Activated T-cell treated with anti-CD3 and anti-CD28 coated beads for 4 hours (primary cell): ENCODE data around the gene SIGLEC12.
"Not testable (repeated sequence)": the region's sequence is repeated elsewhere in the genome, so short reads cannot be mapped to it uniquely, and the experiment has no call there.

Experiments used
- DNase-seq: peaks from one replicate; pipeline ENCODE4 v3.0.0-alpha.2; 2020

Gene SIGLEC12

GRCh38 chr19:51479531-51480331 lies 21.9 kb downstream of the SIGLEC12 start:
- DNase-seq = no peak

GRCh38 chr19:51478381-51479234 lies 23.0 kb downstream of the SIGLEC12 start, which contains the start of gene CEACAM18:
TSS of gene CEACAM18 (plus strand) at chr19:51478539.
- DNase-seq = no peak

GRCh38 chr19:51477344-51477743 lies 24.3 kb downstream of the SIGLEC12 start:
- DNase-seq = no peak

GRCh38 chr19:51476164-51476563 lies 25.4 kb downstream of the SIGLEC12 start:
- DNase-seq = no peak

GRCh38 chr19:51473009-51473707 lies 28.4 kb downstream of the SIGLEC12 start:
- peak; percentile 96 for DNase-seq

DNA sequence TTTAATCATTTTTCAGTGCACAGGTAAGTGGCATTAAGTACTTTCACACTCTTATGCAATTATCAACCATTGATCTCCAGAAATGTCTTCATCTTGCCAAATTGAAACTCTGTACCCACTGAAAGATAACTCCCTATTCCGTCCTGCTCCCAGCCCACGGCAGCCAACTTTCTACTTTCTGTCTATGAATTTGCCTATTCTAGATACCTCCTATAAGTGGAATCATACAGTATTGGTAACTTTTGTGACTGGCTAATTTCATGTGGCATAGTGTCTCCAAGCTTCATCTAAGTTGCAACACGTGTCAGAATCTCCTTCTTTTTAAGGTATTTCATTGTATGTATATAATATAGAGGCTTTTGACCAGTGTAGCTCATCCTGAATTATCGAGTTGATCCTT lies 29.0 kb downstream of the SIGLEC12 start:
- no peak for DNase-seq

DNA sequence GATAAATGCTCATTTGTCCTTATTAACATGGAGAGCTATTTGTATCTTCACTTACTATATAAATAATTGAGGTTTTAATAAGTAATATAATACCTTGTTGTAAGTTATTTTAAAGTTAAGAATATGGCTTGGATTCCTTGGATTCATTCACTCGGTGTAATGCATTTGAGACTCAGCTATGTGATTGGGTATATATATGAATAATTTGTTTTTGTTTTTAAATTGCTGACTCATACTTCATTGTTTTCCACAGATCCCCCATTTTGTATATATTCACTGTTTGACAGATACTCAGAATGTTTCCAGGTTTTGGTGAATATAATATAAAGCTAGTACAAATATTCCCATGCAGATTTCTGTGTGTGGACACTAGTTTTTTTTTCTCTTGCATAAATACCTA lies 30.1 kb downstream of the SIGLEC12 start:
- no peak for DNase-seq

DNA sequence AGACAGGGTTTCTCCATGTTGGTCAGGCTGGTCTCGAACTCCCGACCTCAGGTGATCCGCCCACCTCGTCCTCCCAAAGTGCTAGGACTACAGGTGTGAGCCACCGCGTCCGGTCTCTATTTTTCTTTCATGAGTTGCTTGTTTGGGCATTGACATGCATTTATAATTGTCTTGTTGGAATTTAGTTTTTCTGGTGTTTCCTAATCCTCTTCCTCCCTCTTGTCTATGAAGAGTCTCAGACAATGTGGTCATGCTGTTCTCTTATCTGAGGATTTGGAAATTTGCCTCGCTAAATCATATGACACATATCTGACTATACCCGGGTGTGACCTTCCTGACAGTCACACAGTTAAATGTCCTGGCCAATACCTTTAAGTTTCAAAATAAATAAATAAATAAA lies 30.6 kb downstream of the SIGLEC12 start:
- DNase-seq = no peak

GRCh38 chr19:51469629-51470028 lies 32.0 kb downstream of the SIGLEC12 start:
- no peak for DNase-seq

- DNase-seq = no peak
Observed at GRCh38 chr19:51469162-51469561, 32.4 kb downstream of the SIGLEC12 start.

- no peak for DNase-seq
Observed at GRCh38 chr19:51468545-51468920, 33.1 kb downstream of the SIGLEC12 start.

GRCh38 chr19:51467864-51468544 lies 33.6 kb downstream of the SIGLEC12 start:
- DNase-seq = no peak

GRCh38 chr19:51466723-51467122 lies 34.9 kb downstream of the SIGLEC12 start:
- DNase-seq = no peak

DNA sequence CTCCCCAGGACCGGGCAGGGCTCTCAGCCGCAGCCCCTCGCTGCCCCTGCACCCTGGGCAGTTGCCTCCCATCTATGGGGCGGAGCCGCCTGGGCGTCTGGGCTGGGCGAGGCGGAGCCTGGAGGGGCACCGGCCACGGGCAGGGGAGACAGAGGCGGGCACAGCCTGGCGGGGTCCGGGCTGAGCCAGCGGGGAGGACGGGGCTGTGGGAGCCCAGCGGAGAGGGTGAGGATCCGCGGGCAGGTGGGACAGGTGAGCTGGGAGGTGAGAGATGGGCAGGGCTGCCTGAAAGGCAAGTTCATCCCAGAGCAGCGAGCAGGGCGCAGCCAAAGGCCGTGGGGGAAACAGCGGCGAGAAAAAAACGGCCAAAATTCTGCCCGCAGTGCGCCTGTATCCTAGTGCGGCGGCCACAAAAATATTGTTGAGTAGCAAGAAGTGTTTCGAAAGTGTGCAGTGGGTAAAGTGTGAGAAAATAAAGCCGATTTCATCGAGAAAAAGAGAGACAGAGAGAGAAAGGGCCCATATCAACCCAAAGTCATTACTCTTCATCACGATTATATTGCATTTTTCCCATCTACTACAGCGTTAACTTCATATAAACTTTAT lies 37.5 kb downstream of the SIGLEC12 start:
- not testable (repeated sequence) for DNase-seq

- no peak for DNase-seq
Observed at GRCh38 chr19:51462681-51463080, 38.9 kb downstream of the SIGLEC12 start.

DNA sequence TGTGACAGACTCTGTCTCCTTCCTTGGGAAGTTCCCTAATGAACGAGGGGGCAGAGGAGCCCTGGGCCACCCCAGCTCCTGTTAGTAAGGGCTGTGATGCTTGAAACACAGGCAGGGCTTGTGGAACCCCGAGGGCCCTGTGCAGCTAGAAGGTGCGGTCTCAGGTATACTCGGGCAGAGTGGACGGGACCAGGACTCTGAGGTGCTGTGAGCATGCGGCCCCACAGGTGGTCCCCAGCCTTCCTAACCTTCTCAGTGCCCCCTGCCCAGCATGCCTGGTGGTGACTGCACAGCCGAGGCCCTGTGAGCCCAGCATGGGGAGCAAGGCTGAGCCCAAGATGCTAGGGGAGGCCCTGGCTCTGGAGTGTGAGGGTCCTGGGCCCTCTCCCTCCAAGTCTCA lies 39.3 kb downstream of the SIGLEC12 start:
- no peak for DNase-seq

- DNase-seq = no peak
Observed at GRCh38 chr19:51461723-51462161, 39.9 kb downstream of the SIGLEC12 start.

GRCh38 chr19:51460164-51460992 lies 41.2 kb downstream of the SIGLEC12 start:
- DNase-seq = no peak

DNA sequence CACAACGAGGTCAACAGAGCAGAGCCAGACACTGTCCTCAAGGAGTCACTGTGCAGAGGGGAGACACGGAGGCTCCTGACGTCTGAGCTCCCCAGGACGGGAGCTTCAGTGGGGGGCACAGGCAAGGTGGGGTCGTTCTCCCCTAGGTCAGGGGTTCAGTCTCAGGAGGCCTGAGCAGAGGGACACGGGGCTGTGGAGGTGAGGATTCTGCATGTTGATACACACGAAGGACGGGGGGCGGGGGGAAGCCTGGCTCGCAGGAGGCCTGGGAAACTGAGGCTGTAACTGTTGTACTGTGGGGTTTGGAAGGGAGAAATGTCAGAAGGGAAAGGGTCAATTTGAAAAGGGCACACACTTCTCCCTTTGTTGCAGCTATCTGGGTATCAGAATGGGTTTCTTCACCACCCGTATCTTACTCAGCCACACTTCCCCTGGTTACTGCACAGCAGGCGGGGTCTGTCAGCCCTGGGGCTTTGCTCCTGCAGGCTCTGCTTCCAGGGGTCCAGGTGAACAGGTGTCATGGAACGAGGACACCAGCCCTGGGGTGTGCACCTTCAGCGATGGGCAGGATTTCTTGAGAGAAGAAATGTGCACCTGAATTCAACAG lies 42.6 kb downstream of the SIGLEC12 start:
- DNase-seq = no peak

DNA sequence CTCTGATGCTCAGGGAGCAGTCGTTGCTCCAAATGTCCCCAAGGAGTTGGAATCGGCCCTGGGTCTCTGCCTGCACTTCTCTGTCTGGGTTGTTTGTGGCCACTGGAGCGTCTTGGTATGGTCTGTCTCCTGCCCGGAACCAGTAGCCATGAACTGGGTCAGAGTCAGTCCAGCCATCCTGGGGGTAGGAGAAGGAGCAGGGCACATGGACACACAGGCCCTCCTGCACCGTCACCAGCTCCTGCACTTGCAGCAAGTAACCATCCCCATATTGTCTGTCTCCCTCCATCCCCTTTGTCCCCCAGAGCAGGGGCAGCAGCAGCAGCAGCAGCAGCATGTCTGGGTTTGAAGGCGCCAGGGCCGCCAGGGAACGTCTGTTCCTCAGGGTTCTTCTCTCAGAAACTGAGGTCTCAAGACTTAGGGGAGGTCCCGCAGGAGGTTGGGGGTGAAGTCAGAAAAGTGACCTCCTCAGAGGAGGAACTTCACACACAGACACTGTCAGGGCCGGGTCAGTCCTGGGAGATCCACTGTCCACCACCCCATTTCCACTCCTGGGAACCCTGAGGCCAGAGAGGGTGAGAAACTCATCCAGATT lies 43.5 kb downstream of the SIGLEC12 start, which contains the start of gene SIGLEC8:
SIGLEC8 (minus strand) TSS at position 404 of the 595 bp plus-strand sequence; CDS start at position 337, 67 bp downstream.
- no peak for DNase-seq
